ENCODE measurements around the gene MOB1A. TPM values are rescaled to one million over a fixed set of nuclear protein-coding genes. Genes with fewer than 3 reads are reported as not detected.
A peak's percentile ranks its signal among the peaks of the same experiment; 100 is the strongest.

Gene MOB1A
- total and polyA plus RNA-seq, 2 experiments from 2014 or later: 36.2 to 111 TPM

DNA sequence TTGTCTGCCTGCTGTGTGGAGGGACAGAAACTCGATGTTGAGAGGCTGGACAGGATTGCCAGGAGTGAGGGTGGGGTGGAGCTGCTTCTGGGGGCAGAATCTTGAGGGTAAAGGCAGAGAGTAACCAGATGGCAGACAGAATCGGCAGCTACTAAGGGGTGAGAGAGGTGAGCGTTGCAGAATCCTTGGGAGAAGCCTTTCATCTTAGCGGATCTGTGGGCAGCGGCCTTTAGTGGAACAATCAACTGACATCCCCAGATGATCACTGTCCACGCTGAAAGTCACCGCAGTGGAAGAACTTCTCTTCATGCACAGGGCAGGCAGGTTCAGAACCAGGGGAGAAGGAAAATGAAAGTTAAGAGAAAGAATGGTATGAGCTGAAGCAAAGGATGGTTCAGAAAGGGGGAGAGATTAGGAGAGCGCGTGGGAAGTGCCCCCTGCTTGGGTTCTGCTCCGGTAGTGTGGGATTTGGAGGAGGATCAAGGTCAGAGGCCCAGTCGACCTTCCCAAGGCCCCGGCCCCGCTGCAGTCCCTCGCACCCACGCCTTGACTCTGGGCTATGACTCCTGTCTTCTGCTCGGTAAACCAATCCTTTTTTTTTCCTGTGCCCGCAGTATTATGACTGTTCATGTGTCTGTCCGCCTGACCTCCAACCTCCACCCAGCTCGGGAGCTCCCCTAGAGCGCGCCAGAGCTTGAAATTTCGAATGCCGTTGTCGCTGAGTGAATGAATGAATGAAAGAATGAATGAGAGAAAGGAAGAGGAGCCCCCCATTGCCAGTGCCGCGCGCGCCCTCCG lies 31.6 kb downstream of the MOB1A start (continued):
- TF ChIP-seq, protein P1, sequence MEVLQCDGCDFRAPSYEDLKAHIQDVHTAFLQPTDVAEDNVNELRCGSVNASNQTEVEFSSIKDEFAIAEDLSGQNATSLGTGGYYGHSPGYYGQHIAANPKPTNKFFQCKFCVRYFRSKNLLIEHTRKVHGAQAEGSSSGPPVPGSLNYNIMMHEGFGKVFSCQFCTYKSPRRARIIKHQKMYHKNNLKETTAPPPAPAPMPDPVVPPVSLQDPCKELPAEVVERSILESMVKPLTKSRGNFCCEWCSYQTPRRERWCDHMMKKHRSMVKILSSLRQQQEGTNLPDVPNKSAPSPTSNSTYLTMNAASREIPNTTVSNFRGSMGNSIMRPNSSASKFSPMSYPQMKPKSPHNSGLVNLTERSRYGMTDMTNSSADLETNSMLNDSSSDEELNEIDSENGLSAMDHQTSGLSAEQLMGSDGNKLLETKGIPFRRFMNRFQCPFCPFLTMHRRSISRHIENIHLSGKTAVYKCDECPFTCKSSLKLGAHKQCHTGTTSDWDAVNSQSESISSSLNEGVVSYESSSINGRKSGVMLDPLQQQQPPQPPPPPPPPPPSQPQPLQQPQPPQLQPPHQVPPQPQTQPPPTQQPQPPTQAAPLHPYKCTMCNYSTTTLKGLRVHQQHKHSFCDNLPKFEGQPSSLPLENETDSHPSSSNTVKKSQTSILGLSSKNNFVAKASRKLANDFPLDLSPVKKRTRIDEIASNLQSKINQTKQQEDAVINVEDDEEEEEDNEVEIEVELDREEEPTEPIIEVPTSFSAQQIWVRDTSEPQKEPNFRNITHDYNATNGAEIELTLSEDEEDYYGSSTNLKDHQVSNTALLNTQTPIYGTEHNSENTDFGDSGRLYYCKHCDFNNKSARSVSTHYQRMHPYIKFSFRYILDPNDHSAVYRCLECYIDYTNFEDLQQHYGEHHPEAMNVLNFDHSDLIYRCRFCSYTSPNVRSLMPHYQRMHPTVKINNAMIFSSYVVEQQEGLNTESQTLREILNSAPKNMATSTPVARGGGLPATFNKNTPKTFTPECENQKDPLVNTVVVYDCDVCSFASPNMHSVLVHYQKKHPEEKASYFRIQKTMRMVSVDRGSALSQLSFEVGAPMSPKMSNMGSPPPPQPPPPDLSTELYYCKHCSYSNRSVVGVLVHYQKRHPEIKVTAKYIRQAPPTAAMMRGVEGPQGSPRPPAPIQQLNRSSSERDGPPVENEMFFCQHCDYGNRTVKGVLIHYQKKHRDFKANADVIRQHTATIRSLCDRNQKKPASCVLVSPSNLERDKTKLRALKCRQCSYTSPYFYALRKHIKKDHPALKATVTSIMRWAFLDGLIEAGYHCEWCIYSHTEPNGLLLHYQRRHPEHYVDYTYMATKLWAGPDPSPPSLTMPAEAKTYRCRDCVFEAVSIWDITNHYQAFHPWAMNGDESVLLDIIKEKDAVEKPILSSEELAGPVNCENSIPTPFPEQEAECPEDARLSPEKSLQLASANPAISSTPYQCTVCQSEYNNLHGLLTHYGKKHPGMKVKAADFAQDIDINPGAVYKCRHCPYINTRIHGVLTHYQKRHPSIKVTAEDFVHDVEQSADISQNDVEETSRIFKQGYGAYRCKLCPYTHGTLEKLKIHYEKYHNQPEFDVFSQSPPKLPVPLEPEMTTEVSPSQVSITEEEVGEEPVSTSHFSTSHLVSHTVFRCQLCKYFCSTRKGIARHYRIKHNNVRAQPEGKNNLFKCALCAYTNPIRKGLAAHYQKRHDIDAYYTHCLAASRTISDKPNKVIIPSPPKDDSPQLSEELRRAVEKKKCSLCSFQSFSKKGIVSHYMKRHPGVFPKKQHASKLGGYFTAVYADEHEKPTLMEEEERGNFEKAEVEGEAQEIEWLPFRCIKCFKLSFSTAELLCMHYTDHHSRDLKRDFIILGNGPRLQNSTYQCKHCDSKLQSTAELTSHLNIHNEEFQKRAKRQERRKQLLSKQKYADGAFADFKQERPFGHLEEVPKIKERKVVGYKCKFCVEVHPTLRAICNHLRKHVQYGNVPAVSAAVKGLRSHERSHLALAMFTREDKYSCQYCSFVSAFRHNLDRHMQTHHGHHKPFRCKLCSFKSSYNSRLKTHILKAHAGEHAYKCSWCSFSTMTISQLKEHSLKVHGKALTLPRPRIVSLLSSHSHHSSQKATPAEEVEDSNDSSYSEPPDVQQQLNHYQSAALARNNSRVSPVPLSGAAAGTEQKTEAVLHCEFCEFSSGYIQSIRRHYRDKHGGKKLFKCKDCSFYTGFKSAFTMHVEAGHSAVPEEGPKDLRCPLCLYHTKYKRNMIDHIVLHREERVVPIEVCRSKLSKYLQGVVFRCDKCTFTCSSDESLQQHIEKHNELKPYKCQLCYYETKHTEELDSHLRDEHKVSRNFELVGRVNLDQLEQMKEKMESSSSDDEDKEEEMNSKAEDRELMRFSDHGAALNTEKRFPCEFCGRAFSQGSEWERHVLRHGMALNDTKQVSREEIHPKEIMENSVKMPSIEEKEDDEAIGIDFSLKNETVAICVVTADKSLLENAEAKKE (CRISPR knock-in tag; IDR thresholded peaks at IDR 0.05): no peak
- TF ChIP-seq POLR2AphosphoS5 (IDR thresholded peaks at IDR 0.05; ENCODE audit: low read depth): no peak
- TF ChIP-seq STAT1 (IDR thresholded peaks at IDR 0.05; ENCODE audit: unreplicated experiment): no peak
- TF ChIP-seq, protein P2, sequence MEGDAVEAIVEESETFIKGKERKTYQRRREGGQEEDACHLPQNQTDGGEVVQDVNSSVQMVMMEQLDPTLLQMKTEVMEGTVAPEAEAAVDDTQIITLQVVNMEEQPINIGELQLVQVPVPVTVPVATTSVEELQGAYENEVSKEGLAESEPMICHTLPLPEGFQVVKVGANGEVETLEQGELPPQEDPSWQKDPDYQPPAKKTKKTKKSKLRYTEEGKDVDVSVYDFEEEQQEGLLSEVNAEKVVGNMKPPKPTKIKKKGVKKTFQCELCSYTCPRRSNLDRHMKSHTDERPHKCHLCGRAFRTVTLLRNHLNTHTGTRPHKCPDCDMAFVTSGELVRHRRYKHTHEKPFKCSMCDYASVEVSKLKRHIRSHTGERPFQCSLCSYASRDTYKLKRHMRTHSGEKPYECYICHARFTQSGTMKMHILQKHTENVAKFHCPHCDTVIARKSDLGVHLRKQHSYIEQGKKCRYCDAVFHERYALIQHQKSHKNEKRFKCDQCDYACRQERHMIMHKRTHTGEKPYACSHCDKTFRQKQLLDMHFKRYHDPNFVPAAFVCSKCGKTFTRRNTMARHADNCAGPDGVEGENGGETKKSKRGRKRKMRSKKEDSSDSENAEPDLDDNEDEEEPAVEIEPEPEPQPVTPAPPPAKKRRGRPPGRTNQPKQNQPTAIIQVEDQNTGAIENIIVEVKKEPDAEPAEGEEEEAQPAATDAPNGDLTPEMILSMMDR (conservative IDR thresholded peaks at IDR 0.05; ENCODE audit: low read depth in 2 of 2): no peak
- no peak for TF ChIP-seq ZNF331 (CRISPR knock-in tag; IDR thresholded peaks at IDR 0.05; ENCODE audit: low read depth)

DNA sequence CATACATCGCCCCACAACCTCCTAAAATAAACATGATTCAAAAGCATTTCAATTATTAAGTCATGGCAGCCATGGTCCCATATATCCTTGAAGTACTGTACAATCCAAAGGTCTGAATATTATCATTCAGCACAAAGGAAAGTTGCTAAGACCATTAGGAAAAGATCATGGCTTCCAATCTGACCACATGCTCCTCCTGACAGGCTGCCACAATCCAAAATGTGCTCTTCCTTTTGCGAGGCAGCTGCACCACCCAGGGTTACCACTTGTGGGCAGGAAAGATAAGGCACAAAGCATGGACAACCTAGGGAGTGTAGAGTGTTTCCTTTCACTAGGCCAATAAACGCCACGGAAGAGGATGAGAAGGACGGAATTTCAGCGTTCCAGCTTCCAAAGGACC lies 36.3 kb downstream of the MOB1A start:
- Histone ChIP-seq H3K79me2 (replicated peaks; ENCODE audit: insufficient read depth) (peaks cover 6% of the 10 kb centered on the region; the same call in 1 of the 2 replicates), H4K20me1 (replicated peaks; ENCODE audit: insufficient read depth) (no peaks in the 10 kb centered on the region; the same call in 1 of the 2 replicates), H3K27ac (ENCODE audit: low read depth) (no peak overlapping the region), H2AFZ (no peak overlapping the region), H3K9me2 (ENCODE audit: insufficient read depth) (no peaks in the 10 kb centered on the region), H3K4me2 (no peak overlapping the region), H3K27me3 (ENCODE audit: insufficient read depth) (no peaks in the 10 kb centered on the region), H3F3A (replicated peaks; ENCODE audit: low read depth) (no peaks in the 10 kb centered on the region), H3K4me3 (no peak overlapping the region), H3K36me3 (ENCODE audit: insufficient read depth) (no peaks in the 10 kb centered on the region), H3K4me1 (ENCODE audit: insufficient read depth) (peaks cover 6% of the 10 kb centered on the region; the same call in 1 of the 2 replicates)
- H3K27me3 Mint-ChIP-seq (ENCODE audit: insufficient read depth, low read depth, poor library complexity): peaks cover 5% of the 10 kb centered on the region
- peaks cover 28% of the 10 kb centered on the region for H3K36me3 Mint-ChIP-seq (ENCODE audit: low read depth)
- H3K27ac Mint-ChIP-seq: no peak overlapping the region
- peaks cover 5% of the 10 kb centered on the region for H3K4me1 Mint-ChIP-seq
- TF ChIP-seq, protein P3, sequence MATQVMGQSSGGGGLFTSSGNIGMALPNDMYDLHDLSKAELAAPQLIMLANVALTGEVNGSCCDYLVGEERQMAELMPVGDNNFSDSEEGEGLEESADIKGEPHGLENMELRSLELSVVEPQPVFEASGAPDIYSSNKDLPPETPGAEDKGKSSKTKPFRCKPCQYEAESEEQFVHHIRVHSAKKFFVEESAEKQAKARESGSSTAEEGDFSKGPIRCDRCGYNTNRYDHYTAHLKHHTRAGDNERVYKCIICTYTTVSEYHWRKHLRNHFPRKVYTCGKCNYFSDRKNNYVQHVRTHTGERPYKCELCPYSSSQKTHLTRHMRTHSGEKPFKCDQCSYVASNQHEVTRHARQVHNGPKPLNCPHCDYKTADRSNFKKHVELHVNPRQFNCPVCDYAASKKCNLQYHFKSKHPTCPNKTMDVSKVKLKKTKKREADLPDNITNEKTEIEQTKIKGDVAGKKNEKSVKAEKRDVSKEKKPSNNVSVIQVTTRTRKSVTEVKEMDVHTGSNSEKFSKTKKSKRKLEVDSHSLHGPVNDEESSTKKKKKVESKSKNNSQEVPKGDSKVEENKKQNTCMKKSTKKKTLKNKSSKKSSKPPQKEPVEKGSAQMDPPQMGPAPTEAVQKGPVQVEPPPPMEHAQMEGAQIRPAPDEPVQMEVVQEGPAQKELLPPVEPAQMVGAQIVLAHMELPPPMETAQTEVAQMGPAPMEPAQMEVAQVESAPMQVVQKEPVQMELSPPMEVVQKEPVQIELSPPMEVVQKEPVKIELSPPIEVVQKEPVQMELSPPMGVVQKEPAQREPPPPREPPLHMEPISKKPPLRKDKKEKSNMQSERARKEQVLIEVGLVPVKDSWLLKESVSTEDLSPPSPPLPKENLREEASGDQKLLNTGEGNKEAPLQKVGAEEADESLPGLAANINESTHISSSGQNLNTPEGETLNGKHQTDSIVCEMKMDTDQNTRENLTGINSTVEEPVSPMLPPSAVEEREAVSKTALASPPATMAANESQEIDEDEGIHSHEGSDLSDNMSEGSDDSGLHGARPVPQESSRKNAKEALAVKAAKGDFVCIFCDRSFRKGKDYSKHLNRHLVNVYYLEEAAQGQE (IDR thresholded peaks at IDR 0.05; ENCODE audit: unreplicated experiment): no peak
- no peak for TF ChIP-seq ZNF331 (CRISPR knock-in tag; IDR thresholded peaks at IDR 0.05; ENCODE audit: low read depth)
- TF ChIP-seq, protein P2 (conservative IDR thresholded peaks at IDR 0.05; ENCODE audit: low read depth in 2 of 2): peak; percentile 50 to 61
- H3K4me3 Mint-ChIP-seq: no peak overlapping the region; the same call in 2 of the 3 replicates
- ATAC-seq: peak; percentile 66
- H3K9me3 Mint-ChIP-seq: no peaks in the 10 kb centered on the region
- peak; percentile 74 for DNase-seq (ENCODE audit: low spot score)

All from GM23338 (cell line).